ENCODE measurements around the gene MYMX.

Gene MYMX

DNA sequence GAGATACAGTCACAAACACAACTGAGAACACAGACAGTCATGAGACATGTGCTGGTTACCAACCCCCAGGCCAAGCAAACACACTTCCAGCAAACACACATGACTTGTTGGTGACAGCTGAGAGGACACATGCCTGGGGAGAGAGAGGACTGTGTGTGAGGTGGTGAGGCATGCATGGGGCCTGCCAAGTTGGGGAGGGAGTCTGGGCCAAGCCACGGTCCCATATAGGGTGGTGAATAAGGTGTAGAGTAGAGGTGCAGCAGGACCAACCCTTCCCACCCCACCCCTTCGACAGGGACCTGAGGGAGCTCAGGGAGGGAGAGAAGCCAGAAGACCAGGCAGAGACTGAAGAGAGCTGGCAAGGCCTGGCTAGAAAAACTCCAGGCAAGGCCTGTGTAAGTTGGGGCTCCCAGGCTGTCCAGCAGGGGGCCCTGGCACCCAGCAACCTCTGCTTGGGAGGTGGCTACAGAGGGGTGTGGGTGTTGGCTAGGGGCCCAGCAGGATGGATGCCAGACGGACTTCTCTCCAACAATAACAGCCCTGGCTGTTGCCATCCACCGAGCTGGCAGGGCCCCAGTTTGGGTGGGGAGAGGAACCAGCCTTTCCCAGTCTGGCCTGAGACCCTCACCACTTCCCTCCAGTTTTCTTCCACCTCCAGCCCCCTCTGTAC, 4.7 kb downstream of the MYMX start:
- Mint-ChIP-seq H3K36me3 (ENCODE audit: low read depth) (no peaks in the 10 kb centered on the region), H3K4me1 (ENCODE audit: low read depth) (peaks cover 27% of the 10 kb centered on the region), H3K4me3 (peak overlapping the region; percentile 45), H3K27ac (peak overlapping the region; percentile 72), H3K9me3 (no peaks in the 10 kb centered on the region), H3K27me3 (ENCODE audit: low read depth) (peaks cover 13% of the 10 kb centered on the region)

DNA sequence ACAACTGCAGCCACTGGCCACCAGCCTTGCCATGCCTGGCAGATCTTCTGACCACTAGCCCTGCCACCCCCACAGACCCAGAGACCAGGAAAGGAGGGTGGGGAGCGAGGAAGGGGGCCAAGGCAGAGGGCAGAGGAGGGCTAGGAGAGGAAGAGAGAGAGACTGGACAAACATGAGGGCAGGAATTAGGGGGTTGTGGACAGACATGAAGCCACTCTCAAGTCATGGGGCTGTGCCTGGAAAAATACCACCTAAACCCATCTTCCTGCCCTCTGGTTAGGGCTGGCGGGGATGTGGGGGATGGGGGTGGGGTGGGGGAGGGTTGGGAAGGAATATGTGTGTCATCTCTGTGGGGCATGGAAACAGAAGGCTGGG, 5.2 kb downstream of the MYMX start:
- Mint-ChIP-seq H3K9me3 (no peaks in the 10 kb centered on the region), H3K4me3 (no peak overlapping the region), H3K4me1 (ENCODE audit: low read depth) (peaks cover 27% of the 10 kb centered on the region), H3K27me3 (ENCODE audit: low read depth) (peaks cover 9% of the 10 kb centered on the region), H3K27ac (no peak overlapping the region), H3K36me3 (ENCODE audit: low read depth) (no peaks in the 10 kb centered on the region)

DNA sequence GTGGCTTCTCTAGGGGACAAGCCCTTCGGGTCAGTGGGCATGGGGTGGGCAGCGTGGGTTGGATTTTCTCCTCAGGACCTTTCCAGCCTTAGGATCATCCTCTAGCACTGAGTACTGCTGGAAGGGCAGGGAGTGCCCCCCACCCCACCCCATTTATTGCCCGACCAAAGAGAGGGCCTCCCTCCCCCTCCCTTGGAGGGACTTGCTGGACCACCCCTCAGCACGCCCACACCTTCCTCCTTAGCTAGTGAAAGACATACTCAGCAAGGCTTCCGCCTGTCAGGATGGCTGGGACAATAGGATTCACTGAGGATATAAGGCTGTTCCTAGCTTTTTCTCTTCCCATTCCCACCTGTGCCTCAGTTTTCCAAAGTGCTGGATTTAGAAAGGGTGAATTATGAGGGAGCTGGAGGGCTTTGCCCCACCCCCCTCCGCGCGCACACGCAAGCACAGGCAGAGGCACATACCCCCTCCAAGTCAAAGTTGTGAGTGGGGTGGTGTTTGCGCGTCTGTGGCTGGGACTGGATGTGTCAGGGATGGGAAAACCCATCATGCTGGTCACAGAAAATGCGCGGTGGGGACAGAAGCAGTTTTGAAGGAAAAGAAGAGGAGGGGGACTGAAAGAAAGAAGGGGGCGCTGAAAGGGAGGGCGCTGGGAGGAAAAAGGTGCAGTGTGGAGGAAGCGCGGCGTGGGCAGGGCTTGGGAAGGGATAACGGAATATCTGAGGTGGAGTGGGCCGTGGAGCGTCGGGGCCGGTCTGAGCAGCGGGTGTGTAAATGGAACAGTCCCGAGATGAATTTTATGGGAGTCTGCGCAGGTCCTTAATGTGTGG, 6.0 kb downstream of the MYMX start:
- peak overlapping the region; percentile 50 for H3K27ac Mint-ChIP-seq
- peak overlapping the region; percentile 85 for H3K4me3 Mint-ChIP-seq
- H3K36me3 Mint-ChIP-seq (ENCODE audit: low read depth): no peaks in the 10 kb centered on the region
- peaks cover 8% of the 10 kb centered on the region for H3K27me3 Mint-ChIP-seq (ENCODE audit: low read depth)
- peaks cover 27% of the 10 kb centered on the region for H3K4me1 Mint-ChIP-seq (ENCODE audit: low read depth)
- H3K9me3 Mint-ChIP-seq: no peaks in the 10 kb centered on the region

- H3K27me3 Mint-ChIP-seq (ENCODE audit: low read depth): peaks cover 2% of the 10 kb centered on the region
- no peaks in the 10 kb centered on the region for H3K9me3 Mint-ChIP-seq
- H3K4me1 Mint-ChIP-seq (ENCODE audit: low read depth): peaks cover 26% of the 10 kb centered on the region
- peak within 1 kb of the TSS; percentile 69 for H3K27ac Mint-ChIP-seq
- H3K36me3 Mint-ChIP-seq (ENCODE audit: low read depth): no peaks in the 10 kb centered on the region
- peak within 1 kb of the TSS; percentile 85 for H3K4me3 Mint-ChIP-seq
These were observed 6.7 kb downstream of the MYMX start, which contains the start of gene SLC29A1 for GRCh38 chr6:44223319-44224028. SLC29A1 (plus strand) TSS chr6:44223595; CDS start chr6:44227314, 3,719 bp downstream.

- Mint-ChIP-seq H3K9me3 (no peaks in the 10 kb centered on the region), H3K27ac (peak overlapping the region; percentile 69), H3K4me1 (ENCODE audit: low read depth) (peaks cover 23% of the 10 kb centered on the region), H3K27me3 (ENCODE audit: low read depth) (no peaks in the 10 kb centered on the region), H3K4me3 (peak overlapping the region; percentile 84), H3K36me3 (ENCODE audit: low read depth) (no peaks in the 10 kb centered on the region)
These were observed 7.6 kb downstream of the MYMX start for GRCh38 chr6:44224029-44224964.

- H3K27me3 Mint-ChIP-seq (ENCODE audit: low read depth): no peaks in the 10 kb centered on the region
- H3K27ac Mint-ChIP-seq: no peak overlapping the region
- H3K4me3 Mint-ChIP-seq: no peak overlapping the region
- H3K9me3 Mint-ChIP-seq: no peaks in the 10 kb centered on the region
- peaks cover 21% of the 10 kb centered on the region for H3K4me1 Mint-ChIP-seq (ENCODE audit: low read depth)
- no peaks in the 10 kb centered on the region for H3K36me3 Mint-ChIP-seq (ENCODE audit: low read depth)
These were observed 8.2 kb downstream of the MYMX start for GRCh38 chr6:44224965-44225305.

DNA sequence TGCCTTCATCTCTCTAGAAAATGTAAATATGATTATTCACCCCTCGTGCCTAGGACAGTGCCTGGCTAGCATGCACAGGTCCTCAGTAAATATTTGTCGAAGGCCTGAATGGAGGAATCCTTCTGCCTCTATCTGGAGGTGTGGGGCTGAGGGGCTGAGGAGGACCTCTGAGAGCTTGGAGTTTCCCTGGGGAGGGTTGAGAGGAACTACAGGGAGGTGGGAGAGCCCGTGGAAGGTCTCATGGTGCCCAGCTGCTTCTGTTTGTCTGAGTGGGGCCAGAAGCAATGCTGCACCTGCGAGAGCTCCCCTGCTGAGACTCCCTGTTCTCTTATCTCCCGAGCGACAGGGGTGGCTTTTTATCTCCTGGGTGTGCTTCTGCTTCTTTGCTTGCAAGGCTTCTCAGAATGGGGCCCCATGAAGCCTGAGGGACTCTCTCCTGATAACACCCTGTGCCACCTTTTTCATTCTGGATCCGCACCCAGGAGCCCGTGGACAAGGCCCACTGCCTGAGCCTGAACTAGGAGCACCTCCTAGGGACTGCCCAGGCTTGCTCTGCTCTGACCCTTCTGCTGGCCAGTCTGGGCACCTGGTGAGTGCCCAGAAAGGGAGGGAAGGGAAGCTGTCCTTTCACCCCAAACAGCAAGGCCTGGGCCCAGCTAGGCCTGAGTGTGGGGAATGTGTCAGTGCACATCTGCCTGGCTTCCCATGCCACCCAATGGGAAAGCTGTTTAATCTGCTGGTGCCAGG, 9.0 kb downstream of the MYMX start:
- Mint-ChIP-seq H3K4me1 (ENCODE audit: low read depth) (peaks cover 19% of the 10 kb centered on the region), H3K4me3 (no peak overlapping the region), H3K27me3 (ENCODE audit: low read depth) (no peaks in the 10 kb centered on the region), H3K27ac (peak overlapping the region; percentile 52), H3K36me3 (ENCODE audit: low read depth) (no peaks in the 10 kb centered on the region), H3K9me3 (no peaks in the 10 kb centered on the region)

DNA sequence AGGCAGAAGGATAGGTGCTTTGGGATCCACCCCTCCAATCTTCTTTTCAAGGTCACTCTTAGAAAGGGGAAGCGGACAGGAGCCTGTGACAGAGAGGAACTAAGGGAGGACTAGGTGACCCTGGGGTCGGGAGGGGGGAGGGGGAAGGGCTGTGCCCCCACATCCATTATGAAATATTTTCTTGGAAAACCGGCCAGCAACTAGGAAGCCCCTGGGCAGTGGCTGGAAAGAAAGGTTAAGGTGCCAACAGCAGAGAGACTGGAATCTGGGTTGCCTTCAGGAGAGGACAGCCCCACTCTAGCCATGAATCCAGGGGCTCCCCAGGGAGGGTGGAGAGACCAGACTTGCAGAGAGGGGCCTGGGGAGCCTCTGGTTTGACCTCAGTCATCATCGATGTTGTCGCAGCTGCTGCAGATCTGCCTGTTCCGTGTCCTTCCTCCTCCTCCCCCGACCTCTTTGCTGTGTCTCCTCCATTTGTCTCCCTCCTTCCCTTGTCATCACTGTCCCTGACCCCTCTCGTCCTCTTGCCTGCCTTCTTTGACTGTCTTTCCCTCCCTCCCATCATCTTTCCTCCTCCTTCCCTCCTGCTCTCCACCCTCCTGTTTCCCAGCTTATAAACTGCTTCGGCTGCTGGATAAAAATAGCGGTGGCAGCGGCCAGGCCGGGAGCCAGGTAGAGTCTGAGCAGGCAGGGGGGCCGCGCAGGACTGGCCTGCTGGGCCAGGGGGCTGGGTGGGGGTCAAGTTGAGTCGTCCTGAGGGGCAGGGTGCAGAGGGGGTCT, 9.8 kb downstream of the MYMX start:
- no peaks in the 10 kb centered on the region for H3K27me3 Mint-ChIP-seq (ENCODE audit: low read depth)
- H3K36me3 Mint-ChIP-seq (ENCODE audit: low read depth): no peaks in the 10 kb centered on the region
- H3K4me3 Mint-ChIP-seq: no peak overlapping the region
- peak overlapping the region; percentile 52 for H3K27ac Mint-ChIP-seq
- no peaks in the 10 kb centered on the region for H3K9me3 Mint-ChIP-seq
- H3K4me1 Mint-ChIP-seq (ENCODE audit: low read depth): peaks cover 19% of the 10 kb centered on the region

DNA sequence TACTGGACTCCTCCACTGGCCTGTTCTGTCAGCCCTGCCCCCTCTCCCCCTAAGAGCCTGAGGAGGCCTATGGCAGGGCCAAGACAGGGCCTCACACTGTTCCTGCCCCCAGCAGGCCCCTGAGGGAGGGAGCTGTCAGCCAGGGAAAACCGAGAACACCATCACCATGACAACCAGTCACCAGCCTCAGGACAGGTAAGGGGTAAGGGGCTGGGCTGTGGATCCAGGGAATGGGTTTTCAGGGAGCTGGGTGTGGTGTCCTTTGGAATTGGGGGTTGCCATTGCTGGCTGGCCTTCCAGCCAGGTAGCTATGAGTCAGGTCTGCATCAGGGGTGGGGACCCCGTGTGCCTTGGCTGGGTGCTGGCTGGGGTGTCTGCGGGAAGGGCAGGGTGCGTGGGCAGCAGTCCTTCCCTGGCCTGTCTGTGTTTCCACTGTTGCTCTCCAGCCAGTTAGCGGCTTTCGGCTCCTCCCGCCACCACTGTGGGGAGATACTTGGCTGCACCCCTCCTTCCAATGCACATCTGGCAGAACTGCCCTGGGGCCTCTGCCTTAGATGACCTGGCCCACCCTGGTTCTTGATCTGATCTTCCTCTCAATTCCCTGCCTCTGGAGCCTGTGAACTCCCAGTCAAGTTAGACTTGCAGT, 10.5 kb downstream of the MYMX start:
- no peaks in the 10 kb centered on the region for H3K27me3 Mint-ChIP-seq (ENCODE audit: low read depth)

GRCh38 chr6:44228031-44228430, 11.3 kb downstream of the MYMX start:
- peaks cover 14% of the 10 kb centered on the region for H3K4me1 Mint-ChIP-seq (ENCODE audit: low read depth)
- peaks cover 6% of the 10 kb centered on the region for H3K36me3 Mint-ChIP-seq (ENCODE audit: low read depth)
- no peak overlapping the region for H3K4me3 Mint-ChIP-seq
- H3K9me3 Mint-ChIP-seq: no peaks in the 10 kb centered on the region
- H3K27me3 Mint-ChIP-seq (ENCODE audit: low read depth): no peaks in the 10 kb centered on the region
- H3K27ac Mint-ChIP-seq: no peak overlapping the region

More for the DNA sequence above, 10.5 kb downstream of the MYMX start:
- Mint-ChIP-seq H3K27ac (no peak overlapping the region), H3K4me3 (no peak overlapping the region), H3K36me3 (ENCODE audit: low read depth) (peaks cover 2% of the 10 kb centered on the region), H3K4me1 (ENCODE audit: low read depth) (peaks cover 16% of the 10 kb centered on the region), H3K9me3 (no peaks in the 10 kb centered on the region)

DNA sequence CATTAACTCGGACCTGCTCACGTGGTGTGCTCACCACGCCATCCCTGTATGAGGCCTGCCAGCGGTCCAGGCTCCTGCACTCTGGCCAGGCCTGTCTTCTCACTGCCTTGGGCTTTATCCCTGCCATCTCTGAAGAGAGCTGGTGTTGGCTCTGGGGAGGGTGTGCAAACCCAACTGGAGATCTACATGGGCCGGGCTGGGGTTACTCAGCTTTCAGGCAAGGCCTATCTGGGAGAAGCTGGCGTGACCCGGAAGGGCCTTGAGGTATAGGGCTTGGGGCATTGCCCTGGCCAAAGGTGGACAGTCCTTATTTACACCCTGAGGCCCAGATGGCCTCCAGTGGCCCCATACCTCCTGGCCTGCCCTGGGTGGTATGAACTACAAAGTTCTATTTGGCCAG, 11.7 kb downstream of the MYMX start:
- H3K36me3 Mint-ChIP-seq (ENCODE audit: low read depth): peaks cover 6% of the 10 kb centered on the region
- no peak overlapping the region for H3K4me3 Mint-ChIP-seq
- H3K27me3 Mint-ChIP-seq (ENCODE audit: low read depth): no peaks in the 10 kb centered on the region
- peaks cover 14% of the 10 kb centered on the region for H3K4me1 Mint-ChIP-seq (ENCODE audit: low read depth)
- no peak overlapping the region for H3K27ac Mint-ChIP-seq
- H3K9me3 Mint-ChIP-seq: no peaks in the 10 kb centered on the region

DNA sequence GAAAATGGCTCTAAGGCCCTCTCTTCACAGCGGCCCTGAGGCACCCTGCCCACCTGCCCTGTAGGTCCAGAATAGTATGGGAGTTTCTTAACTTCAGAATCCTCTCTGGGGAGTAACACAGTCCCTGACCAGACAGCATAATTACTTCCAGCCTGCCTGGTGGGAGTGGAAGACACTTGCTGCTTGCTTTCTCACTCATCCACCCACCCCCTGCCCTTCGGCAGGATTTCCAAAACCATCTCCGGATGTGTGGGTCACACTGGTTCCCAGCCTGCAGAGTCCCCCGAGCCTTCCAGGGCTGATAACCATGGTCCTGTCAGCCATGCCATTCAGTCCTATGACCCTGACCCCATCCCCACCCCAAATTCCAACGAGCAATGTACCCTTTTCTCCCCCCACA, 12.1 kb downstream of the MYMX start:
- peaks cover 18% of the 10 kb centered on the region for H3K4me1 Mint-ChIP-seq (ENCODE audit: low read depth)
- H3K27me3 Mint-ChIP-seq (ENCODE audit: low read depth): no peaks in the 10 kb centered on the region
- no peaks in the 10 kb centered on the region for H3K9me3 Mint-ChIP-seq
- peaks cover 6% of the 10 kb centered on the region for H3K36me3 Mint-ChIP-seq (ENCODE audit: low read depth)
- H3K4me3 Mint-ChIP-seq: no peak overlapping the region
- H3K27ac Mint-ChIP-seq: no peak overlapping the region

Data from T-helper 1 cell treated with Interleukin-12 subunit alpha and Interleukin-12 subunit beta and Interleukin-4 antibody, amounts not matched to agents 30 μg/mL and 1 μg/mL, for 36 hours (primary cell).